Fibroblast of lung (primary cell): ENCODE results near the gene TTLL10. TPM values are rescaled to one million over a fixed set of nuclear protein-coding genes. Genes with fewer than 3 reads are reported as not detected.

Experiments
- DNase-seq, 2 donors: peaks; one replicate each; pipeline versions ENCODE4 v3.0.0 to v3.0.0-alpha.2; 2010; ENCODE audit warnings: low read depth in 2 of 2
- H2AFZ ChIP-seq: 2 replicates; pipeline ENCODE4 v1.5.1; 2012; ENCODE audit warnings: low read length, control low read depth, inconsistent platforms
- H3K27ac ChIP-seq: 2 replicates; pipeline ENCODE4 v1.5.1; 2011; ENCODE audit warnings: low read length, control low read depth; ENCODE audit not compliant: insufficient read depth
- H3K27me3 ChIP-seq: 2 replicates; pipeline ENCODE4 v1.5.1; 2011; ENCODE audit warnings: mild to moderate bottlenecking, low read length; ENCODE audit not compliant: control insufficient read depth, insufficient read depth
- H3K36me3 ChIP-seq: 2 replicates; pipeline ENCODE4 v1.5.1; 2011; ENCODE audit warnings: low read length; ENCODE audit not compliant: control insufficient read depth, insufficient read depth
- H3K4me1 ChIP-seq: 2 replicates; pipeline ENCODE4 v1.5.1; 2011; ENCODE audit warnings: low read length; ENCODE audit not compliant: control insufficient read depth, insufficient read depth; ENCODE audit errors: extremely low read depth
- H3K4me2 ChIP-seq: 2 replicates; pipeline ENCODE4 v1.5.1; 2011; ENCODE audit warnings: low read length, control low read depth; ENCODE audit not compliant: insufficient read depth; ENCODE audit errors: extremely low read depth
- H3K4me3 ChIP-seq, 4 experiments: fragments of 200-600 bp in 1 of 4; sonication (generic) in 1 of 4; replicated peaks in 1 of 4; 2 replicates each; pipeline ENCODE4 v1.5.1; 2011 to 2016; ENCODE audit warnings: low read length in 4 of 4, low read depth in 3 of 4, mild to moderate bottlenecking in 3 of 4, control low read depth in 2 of 4, inconsistent platforms in 1 of 4, mixed read lengths in 1 of 4; ENCODE audit not compliant: insufficient read depth in 1 of 4; ENCODE audit errors: control extremely low read depth in 1 of 4
- H3K79me2 ChIP-seq: 2 replicates; pipeline ENCODE4 v1.5.1; 2012; ENCODE audit warnings: mild to moderate bottlenecking, low read length, inconsistent platforms; ENCODE audit not compliant: control insufficient read depth, insufficient read depth
- H3K9ac ChIP-seq: 2 replicates; pipeline ENCODE4 v1.5.1; 2011; ENCODE audit warnings: mild to moderate bottlenecking, low read length, control low read depth; ENCODE audit not compliant: insufficient read depth
- H3K9me3 ChIP-seq: 2 replicates; pipeline ENCODE4 v1.5.1; 2012; ENCODE audit warnings: low read depth, low read length; ENCODE audit not compliant: control insufficient read depth, insufficient read depth
- H4K20me1 ChIP-seq: 2 replicates; pipeline ENCODE4 v1.5.1; 2011; ENCODE audit warnings: low read length; ENCODE audit not compliant: control insufficient read depth, insufficient read depth; ENCODE audit errors: extremely low read depth
- CTCF ChIP-seq, 2 donors: IDR thresholded peaks in 1 of 2; conservative IDR thresholded peaks in 1 of 2; 1 replicate in 1 of 2; 2 replicates in 1 of 2; pipeline ENCODE4 v1.5.1; 2011 to 2012; ENCODE audit warnings: low read length in 2 of 2, control low read depth in 1 of 2, inconsistent platforms in 1 of 2, low read depth in 1 of 2, mild to moderate bottlenecking in 1 of 2
- EZH2 ChIP-seq: IDR thresholded peaks from 2 replicates; pipeline ENCODE4 v1.5.1; 2012; ENCODE audit warnings: low read length, control low read depth, mild to moderate bottlenecking; ENCODE audit errors: missing control alignments
- polyA plus RNA-seq, 2 donors: library from polyadenylated mRNA; depleted of rRNA in 1 of 2; stranded (reverse) in 1 of 2; unstranded in 1 of 2; fragments of >200 nt; gene quantifications; 2 replicates each; pipeline ENCODE4 v1.2.1, GENCODE V29; 2011 to 2012; ENCODE audit warnings: missing spikeins in 1 of 2
- total RNA-seq: library from RNA; depleted of rRNA; stranded (reverse); fragments of >200 nt; gene quantifications from 2 replicates; pipeline ENCODE4 v1.2.1, GENCODE V29; 2014

Gene TTLL10
- total and polyA plus RNA-seq, 2 donors (not counting 1 experiment from before 2014, with no cell fraction given) = not detected

GRCh38 chr1:1144843-1145546, 28.7 kb upstream of the TTLL10 start:
- TF ChIP-seq EZH2 = no peak
- TF ChIP-seq CTCF (conservative IDR thresholded peaks at IDR 0.05 in 1 of 2, IDR thresholded peaks at IDR 0.05 in 1 of 2; ENCODE audit: low read depth in 1 of 2, low read length in 2 of 2) = no peak
- no peaks in the 10 kb centered on the region for H4K20me1 ChIP-seq
- no peaks in the 10 kb centered on the region for H3K79me2 ChIP-seq
- H3K27ac ChIP-seq = no peak overlapping the region
- no peak overlapping the region for H3K9ac ChIP-seq
- no peaks in the 10 kb centered on the region for H3K36me3 ChIP-seq
- no peaks in the 10 kb centered on the region for H3K27me3 ChIP-seq
- H2AFZ ChIP-seq = no peak overlapping the region
- H3K9me3 ChIP-seq = no peaks in the 10 kb centered on the region
- no peak for DNase-seq
- H3K4me1 ChIP-seq = no peaks in the 10 kb centered on the region
- no peak overlapping the region for H3K4me3 ChIP-seq
- no peak overlapping the region for H3K4me2 ChIP-seq

- H3K4me3 ChIP-seq = no peak overlapping the region
- no peak for TF ChIP-seq EZH2
- TF ChIP-seq CTCF (conservative IDR thresholded peaks at IDR 0.05 in 1 of 2, IDR thresholded peaks at IDR 0.05 in 1 of 2; ENCODE audit: low read depth in 1 of 2, low read length in 2 of 2) = no peak
- H3K9me3 ChIP-seq = no peaks in the 10 kb centered on the region
- no peaks in the 10 kb centered on the region for H3K27me3 ChIP-seq
- H4K20me1 ChIP-seq = no peaks in the 10 kb centered on the region
- H2AFZ ChIP-seq = no peak overlapping the region
- DNase-seq = no peak
- H3K4me1 ChIP-seq = no peaks in the 10 kb centered on the region
- no peaks in the 10 kb centered on the region for H3K79me2 ChIP-seq
- no peaks in the 10 kb centered on the region for H3K36me3 ChIP-seq
- H3K27ac ChIP-seq = no peak overlapping the region
- H3K4me2 ChIP-seq = no peak overlapping the region
- H3K9ac ChIP-seq = no peak overlapping the region
These were observed 28.1 kb upstream of the TTLL10 start for GRCh38 chr1:1145547-1145914.

- Histone ChIP-seq H3K9ac (no peak overlapping the region), H3K79me2 (no peaks in the 10 kb centered on the region), H3K27ac (no peak overlapping the region), H3K4me2 (no peak overlapping the region), H2AFZ (no peak overlapping the region), H3K4me3 (no peak overlapping the region), H3K9me3 (no peaks in the 10 kb centered on the region), H4K20me1 (no peaks in the 10 kb centered on the region), H3K36me3 (no peaks in the 10 kb centered on the region), H3K27me3 (no peaks in the 10 kb centered on the region), H3K4me1 (no peaks in the 10 kb centered on the region)
- DNase-seq = no peak
- no peak for TF ChIP-seq CTCF (conservative IDR thresholded peaks at IDR 0.05 in 1 of 2, IDR thresholded peaks at IDR 0.05 in 1 of 2; ENCODE audit: low read depth in 1 of 2, low read length in 2 of 2)
- TF ChIP-seq EZH2 = no peak
These were observed 27.7 kb upstream of the TTLL10 start for GRCh38 chr1:1146026-1146425.
